Measurements from ENCODE around the gene ATP5ME.

Gene ATP5ME

GRCh38 chr4:667545-667925 lies 6.5 kb downstream of the ATP5ME start:
- no peak for TF ChIP-seq CREB5 (CRISPR knock-in tag; IDR thresholded peaks at IDR 0.05; ENCODE audit: low read depth)
- TF ChIP-seq TCF4 (CRISPR knock-in tag; IDR thresholded peaks at IDR 0.05; ENCODE audit: borderline replicate concordance), result no peak
- TF ChIP-seq ESRRG (CRISPR knock-in tag; IDR thresholded peaks at IDR 0.05), result no peak
- no peak for TF ChIP-seq ZFP3 (CRISPR knock-in tag; IDR thresholded peaks at IDR 0.05)
- TF ChIP-seq OSR1 (CRISPR knock-in tag; IDR thresholded peaks at IDR 0.05), result no peak
- TF ChIP-seq ZFP30 (CRISPR knock-in tag; IDR thresholded peaks at IDR 0.05), result no peak
- no peak for TF ChIP-seq RARB (CRISPR knock-in tag; IDR thresholded peaks at IDR 0.05)
- no peak for TF ChIP-seq GLIS3 (CRISPR knock-in tag; IDR thresholded peaks at IDR 0.05)
- no peak for TF ChIP-seq SNAI2 (CRISPR knock-in tag; IDR thresholded peaks at IDR 0.05)
- no peak for TF ChIP-seq CSRNP3 (CRISPR knock-in tag; IDR thresholded peaks at IDR 0.05)
- no peak for TF ChIP-seq ZNF565 (CRISPR knock-in tag; conservative IDR thresholded peaks at IDR 0.05; ENCODE audit: low read depth)
- no peak for TF ChIP-seq PPARA (CRISPR knock-in tag; IDR thresholded peaks at IDR 0.05; ENCODE audit: borderline replicate concordance)
- TF ChIP-seq PATZ1 (CRISPR knock-in tag; IDR thresholded peaks at IDR 0.05; ENCODE audit: borderline replicate concordance), result no peak
- no peak for TF ChIP-seq CSDC2 (CRISPR knock-in tag; IDR thresholded peaks at IDR 0.05)
- TF ChIP-seq TSHZ2 (CRISPR knock-in tag; IDR thresholded peaks at IDR 0.05), result no peak

GRCh38 chr4:666822-667544 lies 7.1 kb downstream of the ATP5ME start:
- ATAC-seq, result no peak
- TF ChIP-seq CSDC2 (CRISPR knock-in tag; IDR thresholded peaks at IDR 0.05) (no peak), SNAI2 (CRISPR knock-in tag; IDR thresholded peaks at IDR 0.05) (no peak), TCF4 (CRISPR knock-in tag; IDR thresholded peaks at IDR 0.05; ENCODE audit: borderline replicate concordance) (no peak), ZNF565 (CRISPR knock-in tag; conservative IDR thresholded peaks at IDR 0.05; ENCODE audit: low read depth) (no peak), GLIS3 (CRISPR knock-in tag; IDR thresholded peaks at IDR 0.05) (no peak), CSRNP3 (CRISPR knock-in tag; IDR thresholded peaks at IDR 0.05) (no peak), ZC3H10 (CRISPR knock-in tag; IDR thresholded peaks at IDR 0.05) (no peak), ARNTL (CRISPR knock-in tag; IDR thresholded peaks at IDR 0.05; ENCODE audit: borderline replicate concordance, low read depth) (no peak)

More at GRCh38 chr4:667545-667925, 6.5 kb downstream of the ATP5ME start:
- ATAC-seq, result no peak; the same call in 1 of the 3 replicates

- no peak for ATAC-seq
- TF ChIP-seq OSR1 (CRISPR knock-in tag; IDR thresholded peaks at IDR 0.05), result no peak
- TF ChIP-seq PPARA (CRISPR knock-in tag; IDR thresholded peaks at IDR 0.05; ENCODE audit: borderline replicate concordance), result no peak
- no peak for TF ChIP-seq CREB5 (CRISPR knock-in tag; IDR thresholded peaks at IDR 0.05; ENCODE audit: low read depth)
- TF ChIP-seq ZNF70 (CRISPR knock-in tag; IDR thresholded peaks at IDR 0.05), result no peak
- no peak for TF ChIP-seq SNAI2 (CRISPR knock-in tag; IDR thresholded peaks at IDR 0.05)
- TF ChIP-seq ZFP3 (CRISPR knock-in tag; IDR thresholded peaks at IDR 0.05), result no peak
- no peak for TF ChIP-seq BACH2 (CRISPR knock-in tag; IDR thresholded peaks at IDR 0.05; ENCODE audit: borderline replicate concordance)
- no peak for TF ChIP-seq CSDC2 (CRISPR knock-in tag; IDR thresholded peaks at IDR 0.05)
- no peak for TF ChIP-seq ESRRG (CRISPR knock-in tag; IDR thresholded peaks at IDR 0.05)
- no peak for TF ChIP-seq ZC3H10 (CRISPR knock-in tag; IDR thresholded peaks at IDR 0.05)
- TF ChIP-seq ZNF565 (CRISPR knock-in tag; conservative IDR thresholded peaks at IDR 0.05; ENCODE audit: low read depth), result no peak
- no peak for TF ChIP-seq TOX (CRISPR knock-in tag; IDR thresholded peaks at IDR 0.05; ENCODE audit: borderline replicate concordance)
Observed at GRCh38 chr4:666436-666810, 7.7 kb downstream of the ATP5ME start.

Measured in SK-N-SH treated with all-trans-retinoic acid at 6 μM for 48 hours (cell line).